IPS DF 4.7 (cell line): ENCODE data around the gene FHL3.
"Not testable (repeated sequence)": the region's sequence is repeated elsewhere in the genome, so short reads cannot be mapped to it uniquely, and the experiment has no call there.

Experiments used
- DNase-seq: peaks from one replicate; pipeline ENCODE4 v3.0.0-alpha.2; 2013; ENCODE audit warnings: low spot score; ENCODE audit errors: extremely low read depth

FHL3 gene

DNA sequence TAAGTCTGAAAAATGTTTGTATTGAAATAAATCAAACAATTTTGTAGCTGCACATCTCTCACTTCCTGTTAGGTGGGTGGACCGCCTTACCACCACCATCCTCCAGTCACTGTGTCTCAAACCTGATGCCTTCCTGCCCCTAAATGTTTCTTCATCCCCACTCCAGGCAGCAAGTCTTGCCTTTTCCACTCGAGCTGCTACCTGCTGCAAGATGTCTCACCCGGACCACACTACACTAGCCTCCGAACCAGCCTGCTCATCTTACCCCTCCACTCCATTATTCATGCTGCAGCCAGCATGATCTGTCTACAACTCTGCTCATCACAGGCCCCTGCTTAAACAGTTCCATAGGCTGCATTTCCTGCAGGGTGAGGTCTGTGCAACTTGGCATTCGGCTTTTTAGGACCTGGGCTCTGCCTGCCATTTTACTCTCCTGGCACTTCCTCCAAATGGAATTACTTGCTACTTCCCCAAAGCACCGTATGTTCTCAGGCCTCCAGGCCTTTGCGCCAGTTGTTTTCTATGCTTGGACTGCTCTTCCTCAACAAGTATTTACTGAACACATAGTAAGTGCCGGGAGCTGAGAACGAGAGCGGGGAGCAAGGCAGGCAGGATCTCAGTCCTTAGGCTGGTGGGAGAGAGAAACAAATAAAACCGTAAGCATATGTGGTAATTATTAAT lies 10.3 kb downstream of the FHL3 start:
- no peak for DNase-seq

DNA sequence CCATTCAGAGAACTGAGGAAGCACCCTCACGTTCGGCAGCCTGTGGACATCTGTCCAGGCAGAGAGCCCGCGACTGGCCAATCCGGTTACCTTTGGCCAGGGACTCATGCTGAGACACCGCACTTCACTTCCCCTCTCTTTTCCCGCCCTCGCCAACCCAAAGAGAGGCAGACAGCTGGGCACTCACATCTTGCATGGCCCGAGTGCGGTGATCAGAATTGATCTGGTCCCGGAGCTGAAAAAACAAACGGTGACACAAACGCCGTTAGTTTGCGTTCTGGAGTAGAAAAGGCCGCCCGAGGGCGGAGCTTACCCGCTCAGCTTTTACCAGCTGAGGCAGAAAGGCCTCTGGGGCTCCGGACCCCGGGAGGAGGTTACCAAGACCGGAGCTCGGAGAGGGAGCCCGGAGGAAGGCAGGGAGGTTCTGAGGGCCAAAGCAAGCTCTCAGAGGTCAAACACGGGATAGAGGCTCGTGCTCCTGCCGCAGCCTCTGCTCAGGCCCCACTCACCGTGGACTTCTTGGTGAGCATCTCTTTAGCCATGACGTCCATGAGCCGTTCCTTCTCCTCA lies 15.9 kb downstream of the FHL3 start:
- DNase-seq, result no peak

DNA sequence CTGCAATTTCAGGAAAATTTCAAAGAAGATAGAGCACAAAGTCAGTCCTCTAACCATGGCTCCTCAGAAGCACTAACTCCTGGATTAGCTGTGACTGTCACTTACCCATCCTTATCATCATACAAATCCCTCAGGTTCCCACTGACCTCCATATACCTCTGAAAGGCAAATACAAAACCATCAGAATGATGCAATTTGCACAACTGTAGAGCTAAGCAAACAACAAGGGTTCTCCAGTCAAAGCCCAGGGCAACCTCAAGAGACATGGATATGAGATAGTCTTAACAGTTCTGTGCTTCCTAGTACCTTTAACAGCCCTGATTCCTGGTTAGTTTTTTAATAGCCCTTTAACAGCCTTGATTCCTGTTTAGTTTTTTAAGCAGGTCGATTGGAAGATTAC lies 17.6 kb downstream of the FHL3 start:
- no peak for DNase-seq

GRCh38 chr1:37983546-37983945 lies 21.8 kb downstream of the FHL3 start:
- DNase-seq, result no peak

- no peak for DNase-seq
Measured at GRCh38 chr1:37978541-37978940, 26.8 kb downstream of the FHL3 start.

GRCh38 chr1:37975083-37975482 lies 30.2 kb downstream of the FHL3 start:
- not testable (repeated sequence) for DNase-seq

DNA sequence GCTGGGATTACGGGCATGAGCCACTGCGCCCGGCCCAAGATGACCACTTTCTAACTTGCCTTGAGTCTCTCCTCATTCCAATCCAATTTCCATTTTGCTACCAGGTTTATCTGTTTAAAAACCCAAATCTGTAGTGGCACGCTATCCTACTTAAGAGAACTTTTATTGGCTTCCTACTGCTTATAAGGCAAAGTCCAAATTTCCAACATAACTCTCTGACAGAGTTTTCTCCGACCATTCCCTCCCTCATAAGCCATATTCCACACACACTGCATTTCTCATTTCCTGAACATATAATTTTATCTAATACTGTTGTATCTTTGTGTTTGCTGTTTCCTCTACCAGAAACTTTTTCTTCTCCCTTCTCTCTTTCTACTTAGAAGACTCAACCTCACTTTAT lies 30.7 kb downstream of the FHL3 start:
- DNase-seq, result no peak

DNA sequence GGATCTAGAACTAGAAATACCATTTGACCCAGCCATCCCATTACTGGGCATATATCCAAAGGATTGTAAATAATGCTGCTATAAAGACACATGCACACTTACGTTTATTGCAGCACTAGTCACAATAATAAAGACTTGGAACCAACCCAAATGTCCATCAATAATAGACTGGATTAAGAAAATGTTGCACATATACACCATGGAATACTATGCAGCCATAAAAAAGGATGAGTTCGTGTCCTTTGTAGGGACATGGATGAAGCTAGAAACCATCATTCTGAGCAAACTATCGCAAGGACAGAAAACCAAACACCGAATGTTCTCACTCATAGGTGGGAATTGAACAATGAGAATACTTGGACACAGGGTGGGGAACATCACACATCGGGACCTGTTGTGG lies 31.6 kb downstream of the FHL3 start:
- DNase-seq, result not testable (repeated sequence)

DNA sequence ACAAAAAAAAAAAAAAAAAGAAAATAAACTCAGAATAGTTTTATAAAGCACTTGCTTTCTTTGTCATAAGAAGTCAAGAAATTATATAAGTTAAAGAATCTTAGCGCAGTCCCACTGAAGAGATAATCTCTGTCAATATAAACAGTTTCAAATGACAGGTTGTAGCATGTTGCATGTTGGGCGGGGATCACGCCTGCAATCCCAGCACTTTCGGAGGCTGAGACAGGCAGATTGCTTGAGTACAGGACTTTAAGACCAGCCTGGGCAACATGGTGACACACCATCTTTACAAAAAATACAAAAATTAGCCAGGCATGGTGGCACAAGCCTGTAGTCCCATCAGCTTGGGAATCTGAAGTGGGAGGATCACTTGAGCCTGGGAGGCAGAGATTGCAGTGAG lies 40.0 kb downstream of the FHL3 start:
- no peak for DNase-seq

DNA sequence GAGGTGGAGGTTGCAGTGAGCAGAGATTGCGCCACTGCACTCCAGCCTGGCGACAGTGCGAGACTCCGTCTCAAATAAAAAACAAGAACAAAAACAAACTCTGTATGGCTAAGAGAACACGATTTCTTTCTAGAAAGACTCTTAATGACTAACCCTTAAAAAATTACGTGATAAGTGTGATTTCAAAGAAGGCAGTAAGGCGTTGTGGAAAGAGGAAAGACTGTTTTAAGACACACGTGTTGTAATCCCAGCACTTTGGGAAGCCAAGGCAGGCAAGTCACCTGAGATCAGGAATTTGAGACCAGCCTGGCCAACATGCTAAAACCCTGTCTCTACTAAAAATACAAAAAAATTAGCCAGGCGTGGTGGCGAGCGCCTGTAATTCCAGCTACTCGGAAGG lies 41.2 kb downstream of the FHL3 start:
- not testable (repeated sequence) for DNase-seq

GRCh38 chr1:37958690-37959089 lies 46.6 kb downstream of the FHL3 start:
- DNase-seq, result no peak

DNA sequence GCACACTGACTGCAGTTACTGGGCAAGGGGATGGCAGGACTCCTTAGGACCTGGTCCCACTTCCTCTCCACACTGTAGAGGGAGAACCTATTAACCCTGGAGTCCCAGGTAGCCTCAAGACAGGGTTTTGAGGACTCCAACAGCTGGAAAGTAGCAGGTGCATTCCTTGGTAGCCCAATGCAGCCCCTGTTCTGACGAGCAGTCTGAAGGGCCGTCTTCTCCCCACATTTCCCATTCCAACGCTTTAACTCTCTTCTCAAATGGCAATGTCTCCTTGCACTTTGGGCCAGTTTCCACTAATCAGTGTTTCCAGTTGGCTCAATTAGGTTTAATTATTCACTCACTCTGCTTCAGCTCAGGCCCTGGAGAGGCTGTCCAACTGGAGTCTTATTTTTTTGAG lies 49.6 kb downstream of the FHL3 start:
- DNase-seq, result no peak

DNA sequence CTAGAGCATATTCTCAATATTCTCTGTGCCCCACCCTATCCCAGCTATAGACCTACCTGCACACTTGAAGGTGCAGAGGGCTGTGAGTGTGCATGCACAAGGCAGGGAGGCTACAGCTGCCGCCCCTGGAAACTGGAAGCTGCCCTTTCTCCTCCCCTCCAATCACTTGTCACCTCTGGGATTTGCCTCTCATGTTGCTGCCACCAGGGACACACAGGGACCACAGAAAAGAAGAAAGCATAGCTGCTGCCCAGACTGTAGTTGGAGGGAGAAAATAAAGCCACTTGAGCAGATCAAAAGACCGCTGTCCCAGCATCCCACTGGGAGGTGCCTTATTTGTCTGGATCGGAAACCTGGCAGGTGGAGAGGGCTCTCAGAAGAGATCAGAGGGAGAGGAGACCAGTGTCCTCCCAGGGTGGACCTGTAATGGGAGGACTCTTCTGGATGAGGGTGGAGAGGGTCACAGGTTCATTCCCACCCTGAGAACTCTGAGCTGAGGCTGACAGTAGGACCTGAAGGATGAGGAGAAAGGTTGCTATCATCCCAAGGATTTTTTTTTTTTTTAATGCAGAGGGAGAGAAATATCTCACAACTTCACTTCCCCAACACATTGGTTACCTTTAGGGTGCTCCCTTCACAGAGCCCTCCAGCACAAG lies 50.9 kb downstream of the FHL3 start:
- no peak for DNase-seq

GRCh38 chr1:37952738-37953137 lies 52.6 kb downstream of the FHL3 start:
- no peak for DNase-seq

- DNase-seq, result no peak
Measured at GRCh38 chr1:37951783-37952624, 53.3 kb downstream of the FHL3 start.

GRCh38 chr1:37951041-37951782 lies 54.1 kb downstream of the FHL3 start:
- no peak for DNase-seq

- no peak for DNase-seq
Measured at GRCh38 chr1:37949524-37950152, 55.7 kb downstream of the FHL3 start.

GRCh38 chr1:37948841-37949240 lies 56.5 kb downstream of the FHL3 start:
- DNase-seq, result no peak

DNA sequence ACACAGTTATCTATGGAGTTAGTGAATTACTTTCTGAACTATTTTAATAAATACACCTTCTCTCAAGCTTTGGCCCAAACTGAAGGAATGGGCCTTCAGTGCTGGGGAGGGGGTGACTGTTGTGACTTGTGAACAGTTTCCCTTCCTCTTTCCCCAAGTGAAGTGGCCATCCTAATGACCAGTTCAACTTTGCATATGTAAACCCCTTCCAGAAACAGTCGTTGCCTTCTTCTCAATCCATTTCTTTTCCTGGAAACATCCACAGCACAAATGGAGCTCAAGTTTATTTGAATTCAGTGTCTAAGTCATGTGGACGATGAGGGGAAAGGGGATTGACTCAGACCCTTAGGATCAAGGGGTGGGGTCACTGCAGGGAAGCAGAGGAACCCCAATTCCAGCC lies 57.1 kb downstream of the FHL3 start:
- DNase-seq, result no peak

GRCh38 chr1:37947364-37947763 lies 58.0 kb downstream of the FHL3 start:
- DNase-seq, result no peak
